HG03135 (cell line): ENCODE results near the gene LUZP2.
"Not testable (repeated sequence)": the region's sequence is repeated elsewhere in the genome, so short reads cannot be mapped to it uniquely, and the experiment has no call there.

Experiments used
- ATAC-seq: cut with Tn5 transposase; IDR thresholded peaks from one replicate; pipeline ENCODE4 v1.9.1; 2021; ENCODE audit warnings: mild to moderate bottlenecking, moderate library complexity; ENCODE audit not compliant: unreplicated experiment

Gene LUZP2

GRCh38 chr11:24890426-24890825 lies 393.6 kb downstream of the LUZP2 start:
- no peak for ATAC-seq

GRCh38 chr11:24891845-24892492 lies 395.1 kb downstream of the LUZP2 start:
- ATAC-seq: not testable (repeated sequence)

GRCh38 chr11:24896118-24896835 lies 399.4 kb downstream of the LUZP2 start:
- ATAC-seq: no peak

GRCh38 chr11:24900514-24900913 lies 403.7 kb downstream of the LUZP2 start:
- ATAC-seq: peak; percentile 56

- no peak for ATAC-seq
Observed at GRCh38 chr11:24900960-24901549, 404.2 kb downstream of the LUZP2 start.

GRCh38 chr11:24903555-24903954 lies 406.7 kb downstream of the LUZP2 start:
- no peak for ATAC-seq

- no peak for ATAC-seq
Observed at GRCh38 chr11:24925091-24925490, 428.2 kb downstream of the LUZP2 start.

- no peak for ATAC-seq
Observed at GRCh38 chr11:24932110-24933000, 435.5 kb downstream of the LUZP2 start.

GRCh38 chr11:24934733-24935439 lies 438.0 kb downstream of the LUZP2 start:
- no peak for ATAC-seq

GRCh38 chr11:24944891-24945290 lies 448.0 kb downstream of the LUZP2 start:
- no peak for ATAC-seq

- ATAC-seq: no peak
Observed at GRCh38 chr11:24949406-24949805, 452.6 kb downstream of the LUZP2 start.

GRCh38 chr11:24963852-24964251 lies 467.0 kb downstream of the LUZP2 start:
- ATAC-seq: no peak

GRCh38 chr11:24965748-24966147 lies 468.9 kb downstream of the LUZP2 start:
- ATAC-seq: no peak

- not testable (repeated sequence) for ATAC-seq
Observed at GRCh38 chr11:24993903-24994302, 497.1 kb downstream of the LUZP2 start.

GRCh38 chr11:24999929-25000328 lies 503.1 kb downstream of the LUZP2 start:
- ATAC-seq: not testable (repeated sequence)

- ATAC-seq: no peak
Observed at GRCh38 chr11:25037431-25037830, 540.6 kb downstream of the LUZP2 start.

GRCh38 chr11:25038131-25038530 lies 541.3 kb downstream of the LUZP2 start:
- no peak for ATAC-seq

- ATAC-seq: no peak
Observed at GRCh38 chr11:25039165-25039564, 542.3 kb downstream of the LUZP2 start.

GRCh38 chr11:25048632-25049031 lies 551.8 kb downstream of the LUZP2 start:
- no peak for ATAC-seq

- no peak for ATAC-seq
Observed at GRCh38 chr11:25052844-25053243, 556.0 kb downstream of the LUZP2 start.

- no peak for ATAC-seq
Observed at GRCh38 chr11:25057861-25058260, 561.0 kb downstream of the LUZP2 start.
